KOPT-K1 (cell line): ENCODE measurements around the gene FEZF2.

Source experiments
- H3K27ac ChIP-seq: fragments of 200-600 bp; sonication (generic); 2 replicates; pipeline ENCODE4 v1.5.1; 2016; ENCODE audit warnings: antibody characterized with exemption, mild to moderate bottlenecking, low read depth, low read length; ENCODE audit not compliant: poor library complexity, severe bottlenecking
- H3K36me3 ChIP-seq: fragments of 200-600 bp; sonication (generic); 2 replicates; pipeline ENCODE4 v1.5.1; 2017; ENCODE audit warnings: antibody characterized with exemption, mild to moderate bottlenecking, low read length, moderate library complexity; ENCODE audit not compliant: insufficient read depth
- H3K9me3 ChIP-seq: fragments of 200-600 bp; sonication (generic); 2 replicates; pipeline ENCODE4 v1.5.1; 2017; ENCODE audit warnings: antibody characterized with exemption, low read length, mild to moderate bottlenecking; ENCODE audit not compliant: insufficient read depth, poor library complexity, severe bottlenecking

The FEZF2 gene

DNA sequence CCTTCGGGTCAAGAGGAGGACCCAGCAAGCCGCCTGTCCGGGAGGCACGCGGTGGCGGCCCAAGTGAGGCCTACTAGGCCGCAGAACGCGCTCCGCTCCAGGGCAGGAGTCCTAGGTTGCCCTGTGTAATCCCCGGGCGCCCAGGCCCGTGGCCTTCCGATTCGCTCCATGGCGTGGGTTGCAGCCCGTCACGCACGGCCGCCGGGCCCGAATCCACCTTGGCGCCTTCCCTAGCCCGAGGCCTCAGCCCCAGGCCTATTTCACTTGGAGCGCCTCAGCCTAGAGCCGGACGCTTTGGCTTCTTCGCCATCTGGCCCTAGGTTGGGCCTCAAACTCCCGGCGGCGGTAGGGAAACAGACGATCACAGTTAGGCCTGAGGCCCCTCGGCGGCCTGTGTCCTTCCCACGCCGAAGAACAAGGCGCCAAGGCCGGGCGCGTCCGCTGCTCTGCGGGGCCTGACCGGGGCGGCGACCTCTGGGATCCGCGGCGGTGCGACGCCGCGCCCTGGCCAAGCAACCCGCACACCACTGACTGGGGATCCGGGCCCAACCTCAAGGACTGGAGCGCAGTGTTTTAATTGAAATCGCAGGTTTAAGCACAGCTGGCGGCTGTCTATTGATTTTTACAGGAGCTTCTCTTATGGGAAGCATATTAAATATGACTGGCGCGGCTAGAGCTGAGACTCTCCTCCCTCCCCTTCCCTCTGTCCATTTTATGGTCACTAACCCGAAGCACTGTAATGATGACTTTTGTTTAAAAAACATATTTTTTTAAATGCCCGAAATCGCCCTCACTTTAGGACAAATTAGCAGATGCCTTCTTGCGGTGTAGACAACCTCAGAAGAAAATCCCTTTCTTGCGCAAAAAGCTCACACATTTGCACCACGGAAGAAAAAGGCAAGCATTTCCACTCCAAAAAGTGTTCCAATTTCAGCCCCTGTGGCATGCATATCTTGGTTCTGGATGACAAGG, 3.8 kb upstream of the FEZF2 start:
- Histone ChIP-seq H3K36me3 (no peaks in the 10 kb centered on the region), H3K9me3 (peaks cover 12% of the 10 kb centered on the region), H3K27ac (no peak overlapping the region)

- Histone ChIP-seq H3K9me3 (peaks cover 14% of the 10 kb centered on the region), H3K27ac (no peak overlapping the region), H3K36me3 (no peaks in the 10 kb centered on the region)
These were observed 3.0 kb upstream of the FEZF2 start for GRCh38 chr3:62376454-62376720.

DNA sequence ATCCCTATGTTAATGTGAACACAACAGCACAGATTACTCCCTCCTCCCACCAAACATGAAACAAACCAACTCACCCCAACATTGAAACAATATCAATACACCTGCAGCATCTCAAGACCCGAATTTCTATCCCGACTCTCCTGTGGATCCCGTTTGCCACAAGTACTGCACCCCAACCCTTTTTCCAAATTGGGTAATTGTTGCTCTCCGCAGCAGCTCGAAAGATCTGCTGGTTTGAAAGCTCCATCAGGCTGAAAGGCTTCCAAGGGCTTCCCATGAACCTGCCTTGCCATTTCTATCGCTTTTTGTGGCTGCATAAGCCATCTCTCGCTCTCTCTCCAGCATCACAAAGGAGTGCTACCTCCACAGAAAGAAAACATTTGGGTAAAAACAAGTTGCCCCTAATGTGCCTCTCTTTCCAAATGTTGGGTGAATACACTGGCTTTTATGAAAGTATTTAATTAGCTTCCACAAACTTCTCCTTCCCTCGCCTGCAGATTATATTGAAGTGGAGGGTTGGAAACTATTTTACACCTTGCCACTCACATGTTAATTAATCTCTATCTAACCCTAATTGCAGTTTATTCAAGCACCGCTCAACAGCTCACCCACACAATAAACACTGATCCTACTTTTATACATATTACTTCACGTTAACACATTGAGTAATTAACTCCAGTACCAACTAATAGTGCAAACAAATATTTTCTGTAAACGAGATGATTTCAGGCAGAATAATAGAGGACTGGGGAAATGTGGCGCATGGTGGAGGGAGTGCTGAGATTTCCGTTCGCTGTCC, 2.5 kb upstream of the FEZF2 start:
- H3K36me3 ChIP-seq: no peaks in the 10 kb centered on the region
- no peak overlapping the region for H3K27ac ChIP-seq
- H3K9me3 ChIP-seq: peaks cover 19% of the 10 kb centered on the region

DNA sequence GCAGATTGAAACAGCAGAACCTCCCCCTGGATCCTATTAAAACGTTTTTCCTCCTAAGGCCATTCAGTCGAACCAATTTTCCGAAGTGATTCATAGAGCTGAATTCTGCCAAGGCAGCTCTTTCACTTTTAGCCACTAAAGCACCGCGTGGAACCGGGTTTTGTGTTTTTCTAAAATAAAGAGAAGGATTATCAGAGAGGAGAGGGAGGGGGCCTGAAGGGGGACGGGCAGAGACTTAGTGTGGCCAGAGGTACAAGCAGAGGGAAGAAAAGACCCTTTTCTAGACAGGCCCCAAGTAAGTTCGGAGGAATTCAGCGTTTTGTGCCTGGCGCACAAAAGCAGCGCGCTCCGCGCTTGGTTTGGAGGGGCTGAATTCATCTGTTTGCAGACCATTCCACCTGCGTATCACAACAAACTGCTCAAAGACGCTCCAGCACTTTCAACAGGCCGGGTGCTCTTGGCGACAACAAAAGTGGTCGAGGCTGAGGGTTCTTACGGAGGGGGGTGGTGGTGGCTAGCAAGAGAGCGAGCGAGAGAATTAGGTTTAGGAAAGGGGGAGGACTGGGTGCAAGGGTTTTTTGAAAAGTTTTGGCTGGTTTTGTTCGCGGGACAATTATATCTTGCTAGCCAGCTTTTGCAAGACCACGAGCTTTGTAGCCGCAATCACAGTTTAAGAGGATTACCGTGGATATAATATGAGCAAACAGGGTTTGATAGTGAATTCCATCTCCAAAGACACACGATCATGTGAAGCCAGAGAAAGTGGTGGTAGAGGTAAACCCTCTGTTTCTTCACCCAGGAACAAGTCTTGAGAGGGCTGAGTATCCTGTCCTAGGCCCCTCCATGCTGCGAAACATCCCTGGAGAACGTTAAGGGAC, 1.2 kb upstream of the FEZF2 start:
- peaks cover 31% of the 10 kb centered on the region for H3K9me3 ChIP-seq

GRCh38 chr3:62373714-62374333, 474 bp upstream of the FEZF2 start:
- Histone ChIP-seq H3K27ac (no peak overlapping the region), H3K36me3 (no peaks in the 10 kb centered on the region), H3K9me3 (peaks cover 39% of the 10 kb centered on the region)

More for the DNA sequence above, 1.2 kb upstream of the FEZF2 start:
- H3K27ac ChIP-seq: no peak overlapping the region
- no peaks in the 10 kb centered on the region for H3K36me3 ChIP-seq

- H3K36me3 ChIP-seq: no peaks in the 10 kb centered on the region
- no peak overlapping the region for H3K27ac ChIP-seq
- peaks cover 41% of the 10 kb centered on the region for H3K9me3 ChIP-seq
These were observed 719 bp downstream of the FEZF2 start for GRCh38 chr3:62372621-62373041.

DNA sequence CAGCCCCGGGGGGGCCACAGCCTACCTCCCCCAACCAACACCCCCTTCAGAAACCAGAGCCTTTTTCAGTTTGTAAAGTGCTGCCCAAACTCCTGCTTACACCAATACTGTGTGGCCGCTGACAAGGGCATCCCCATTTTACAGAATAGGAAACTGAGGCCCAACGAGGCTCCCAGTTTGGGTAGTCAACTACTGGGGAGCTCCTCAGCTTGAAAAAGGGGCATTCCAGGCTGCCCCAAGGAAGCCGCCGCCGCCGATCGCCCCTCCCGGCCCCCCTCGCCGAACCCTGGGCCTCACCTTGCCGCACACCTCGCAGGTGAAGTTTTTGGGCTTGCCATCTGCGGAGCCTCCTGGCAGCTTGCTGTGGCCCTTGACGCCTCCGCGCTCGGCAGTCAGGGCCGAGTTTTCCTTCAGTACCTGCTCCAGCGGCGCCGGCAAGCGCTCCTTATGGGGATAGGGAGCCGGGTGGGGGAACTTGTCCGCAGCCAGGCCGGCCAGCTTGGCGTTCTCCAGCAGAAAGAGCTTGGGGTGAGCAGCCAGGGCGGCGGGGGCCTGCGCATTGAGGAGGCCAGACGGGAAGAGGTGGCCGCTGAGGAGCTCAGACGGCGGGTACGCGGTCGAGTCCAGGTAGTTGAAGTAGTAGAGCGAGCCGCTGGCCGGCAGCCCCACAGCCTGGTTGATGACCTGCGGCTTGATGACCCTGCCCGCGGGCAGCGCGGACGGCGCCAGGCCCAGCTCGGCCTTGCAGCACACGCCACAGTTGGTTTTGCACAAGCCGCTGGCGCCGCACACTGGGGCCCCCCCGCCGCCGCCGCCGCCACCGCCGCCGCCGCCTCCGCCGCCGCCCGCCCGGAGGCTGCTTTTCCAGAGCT, 1.4 kb downstream of the FEZF2 start:
- Histone ChIP-seq H3K9me3 (peaks cover 41% of the 10 kb centered on the region), H3K27ac (no peak overlapping the region), H3K36me3 (no peaks in the 10 kb centered on the region)

DNA sequence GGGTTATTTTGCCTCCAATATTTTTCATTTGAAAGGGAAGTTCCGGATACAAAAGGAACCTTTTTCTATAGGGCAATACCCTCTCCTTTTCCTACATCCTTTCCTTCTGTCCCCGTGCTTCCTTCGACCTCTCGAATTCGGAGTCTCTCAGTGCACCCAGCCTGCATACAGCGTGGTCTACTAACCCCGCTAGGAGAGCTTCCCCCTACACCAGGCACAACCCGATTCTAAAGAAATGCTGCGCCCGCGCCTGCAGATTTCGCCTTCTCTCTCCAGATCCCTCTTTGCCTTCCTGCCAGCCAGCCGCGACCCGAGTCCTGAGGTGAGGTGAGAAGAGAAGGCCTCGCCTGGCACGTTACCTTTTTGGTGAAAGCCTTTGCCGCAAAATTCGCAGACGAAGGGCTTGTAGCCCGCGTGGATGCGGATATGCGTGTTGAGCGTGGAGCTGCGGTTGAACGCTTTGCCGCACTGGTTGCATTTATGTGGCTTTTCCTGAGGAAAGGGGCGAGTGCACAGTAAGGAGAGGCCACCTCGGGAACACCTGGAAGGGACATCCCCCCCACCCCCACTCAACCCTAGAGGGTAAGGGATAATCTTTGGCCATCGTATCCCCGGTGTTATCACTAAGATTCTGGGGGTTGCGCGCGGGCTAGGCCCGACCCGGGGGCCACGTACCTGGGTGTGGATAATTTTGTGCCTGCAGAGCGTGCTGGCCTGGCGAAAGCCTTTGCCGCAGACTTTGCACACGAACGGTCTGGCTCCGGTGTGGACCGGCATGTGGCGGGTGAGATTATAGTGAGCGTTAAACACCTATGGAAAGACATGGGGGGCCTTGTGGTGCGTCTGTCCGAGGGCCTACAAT, 2.3 kb downstream of the FEZF2 start:
- no peak overlapping the region for H3K27ac ChIP-seq
- peaks cover 41% of the 10 kb centered on the region for H3K9me3 ChIP-seq
- no peaks in the 10 kb centered on the region for H3K36me3 ChIP-seq

DNA sequence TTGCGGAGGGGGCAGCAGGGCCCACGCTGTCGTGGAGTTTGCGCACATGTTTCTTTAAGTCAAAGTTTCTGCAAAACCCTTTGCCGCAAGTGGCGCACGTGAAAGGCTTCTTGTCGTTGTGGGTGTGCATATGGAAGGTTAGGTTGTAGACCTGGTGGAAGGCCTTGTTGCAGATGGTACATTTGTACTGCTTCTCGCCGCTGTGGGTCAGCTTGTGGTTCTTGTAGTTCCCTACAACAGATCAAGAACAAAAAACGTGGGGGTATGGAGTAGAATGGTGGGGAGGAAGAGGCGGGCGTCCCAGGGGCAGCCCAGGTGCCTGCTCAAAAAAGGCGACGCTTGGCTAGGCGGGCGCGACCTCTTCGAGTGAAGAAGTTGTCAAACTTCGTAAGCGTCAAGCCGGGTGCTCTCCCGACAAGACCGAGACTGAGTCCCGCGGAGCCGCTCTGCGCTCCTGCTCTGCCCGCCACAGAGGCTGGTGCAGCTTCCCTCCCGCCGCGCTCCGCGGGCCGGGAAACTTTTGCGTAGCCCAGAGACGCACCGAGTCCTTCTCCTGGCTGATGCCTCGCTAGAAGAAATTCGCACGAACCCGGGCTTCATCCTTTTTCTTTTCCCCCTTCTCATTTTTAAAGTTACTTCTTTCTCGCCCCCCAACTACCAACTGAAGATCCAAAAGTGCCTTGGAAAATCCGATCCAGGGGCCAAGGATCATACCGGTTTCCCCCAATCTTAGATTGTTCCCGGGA, 3.1 kb downstream of the FEZF2 start:
- Histone ChIP-seq H3K9me3 (peaks cover 41% of the 10 kb centered on the region), H3K27ac (no peak overlapping the region), H3K36me3 (no peaks in the 10 kb centered on the region)

GRCh38 chr3:62369476-62369743, 3.9 kb downstream of the FEZF2 start:
- Histone ChIP-seq H3K36me3 (no peaks in the 10 kb centered on the region), H3K27ac (no peak overlapping the region), H3K9me3 (peaks cover 36% of the 10 kb centered on the region)

DNA sequence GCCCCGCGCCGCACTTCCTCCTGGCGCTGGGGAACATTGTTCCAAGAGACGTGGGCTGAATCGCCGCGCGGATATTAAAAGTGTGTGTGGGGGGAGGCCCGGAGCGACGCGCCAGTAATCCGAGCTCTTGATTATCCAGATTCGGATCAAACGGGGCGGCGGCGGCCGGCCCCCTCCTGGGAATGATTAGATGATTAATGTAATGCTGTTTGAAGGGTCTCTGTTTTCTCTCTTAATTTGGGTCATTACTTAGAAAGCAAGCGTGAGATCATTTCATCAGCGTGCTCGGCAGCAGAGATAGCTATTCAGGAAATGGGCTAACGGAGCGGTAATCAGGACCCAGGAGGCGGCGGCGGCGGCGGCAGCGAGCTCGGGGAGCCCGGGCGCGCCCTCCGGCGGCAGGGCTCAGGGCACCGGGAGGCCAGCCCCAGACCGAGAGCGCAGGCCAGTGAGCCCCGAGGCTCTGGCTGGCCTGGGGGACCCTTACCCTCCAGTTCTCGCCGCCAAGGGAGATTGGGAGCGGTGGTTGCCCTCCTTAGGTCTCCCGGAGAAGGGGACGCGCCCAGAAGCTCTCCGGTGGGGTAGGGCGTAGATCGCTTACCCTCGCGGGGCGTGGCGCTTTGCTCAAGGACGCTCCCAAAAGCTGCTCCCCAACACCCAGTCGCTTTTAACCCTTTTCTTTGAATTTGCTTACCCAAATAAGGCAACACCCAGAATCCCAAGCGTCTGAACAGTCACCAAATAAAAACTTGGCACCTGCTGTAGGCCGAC, 4.5 kb downstream of the FEZF2 start:
- Histone ChIP-seq H3K36me3 (no peaks in the 10 kb centered on the region), H3K9me3 (peaks cover 35% of the 10 kb centered on the region), H3K27ac (no peak overlapping the region)

- Histone ChIP-seq H3K27ac (no peak overlapping the region), H3K36me3 (no peaks in the 10 kb centered on the region), H3K9me3 (peaks cover 35% of the 10 kb centered on the region)
These were observed 5.1 kb downstream of the FEZF2 start for GRCh38 chr3:62368290-62368704.
